Measurements from ENCODE around the gene CCDC170. TPM values are rescaled to one million over a fixed set of nuclear protein-coding genes. Genes with fewer than 3 reads are reported as not detected.

Gene CCDC170
- total RNA-seq, 1 donor from 2014 or later = 0.14 TPM

- Histone ChIP-seq H3K36me3 (ENCODE audit: insufficient read depth, low read length) (no peaks in the 10 kb centered on the region), H2AFZ (ENCODE audit: low read depth, low read length) (no peak overlapping the region), H4K20me1 (ENCODE audit: insufficient read depth, low read length) (no peaks in the 10 kb centered on the region), H3K4me3 (ENCODE audit: insufficient read depth, low read depth, low read length) (no peak overlapping the region), H3K27me3 (ENCODE audit: insufficient read depth, low read length) (no peaks in the 10 kb centered on the region), H3K9me3 (ENCODE audit: insufficient read depth, low read depth, low read length) (no peaks in the 10 kb centered on the region), H3K79me2 (ENCODE audit: insufficient read depth, low read length) (no peaks in the 10 kb centered on the region), H3K4me1 (ENCODE audit: insufficient read depth, low read length) (peaks cover 10% of the 10 kb centered on the region), H3K9ac (ENCODE audit: low read length) (no peak overlapping the region), H3K27ac (ENCODE audit: low read depth, low read length) (no peak overlapping the region), H3K4me2 (ENCODE audit: low read length) (no peak overlapping the region)
- Mint-ChIP-seq H3K4me1 (ENCODE audit: low read depth, unreplicated experiment) (peaks cover 2% of the 10 kb centered on the region), H3K9me3 (ENCODE audit: unreplicated experiment) (no peaks in the 10 kb centered on the region), H3K27me3 (ENCODE audit: low read depth, unreplicated experiment) (peaks cover 33% of the 10 kb centered on the region), H3K27ac (ENCODE audit: unreplicated experiment) (no peak overlapping the region), H3K36me3 (ENCODE audit: low read depth, unreplicated experiment) (no peaks in the 10 kb centered on the region), H3K4me3 (ENCODE audit: unreplicated experiment) (no peak overlapping the region)
- DNase-seq (ENCODE audit: low read depth) (no peak), FAIRE-seq (no peak)
- TF ChIP-seq CTCF (IDR thresholded peaks at IDR 0.05; ENCODE audit: insufficient read depth, low read depth, low read length) (no peak), EZH2 (IDR thresholded peaks at IDR 0.05; ENCODE audit: insufficient read depth, low read length) (no peak)
These were observed 2.8 kb upstream of the CCDC170 start for GRCh38 chr6:151490996-151491395.

- no peaks in the 10 kb centered on the region for H3K9me3 Mint-ChIP-seq (ENCODE audit: unreplicated experiment)
- FAIRE-seq = no peak
- H3K4me3 Mint-ChIP-seq (ENCODE audit: unreplicated experiment) = peak overlapping the region; percentile 84
- Histone ChIP-seq H3K79me2 (ENCODE audit: insufficient read depth, low read length) (no peaks in the 10 kb centered on the region), H2AFZ (ENCODE audit: low read depth, low read length) (peak overlapping the region; percentile 94), H3K9ac (ENCODE audit: low read length) (peak overlapping the region; percentile 78), H3K9me3 (ENCODE audit: insufficient read depth, low read depth, low read length) (no peaks in the 10 kb centered on the region), H3K36me3 (ENCODE audit: insufficient read depth, low read length) (no peaks in the 10 kb centered on the region), H3K4me1 (ENCODE audit: insufficient read depth, low read length) (peaks cover 10% of the 10 kb centered on the region), H3K27me3 (ENCODE audit: insufficient read depth, low read length) (no peaks in the 10 kb centered on the region), H3K27ac (ENCODE audit: low read depth, low read length) (no peak overlapping the region), H3K4me2 (ENCODE audit: low read length) (peak overlapping the region; percentile 98), H4K20me1 (ENCODE audit: insufficient read depth, low read length) (no peaks in the 10 kb centered on the region), H3K4me3 (ENCODE audit: insufficient read depth, low read depth, low read length) (peak overlapping the region; percentile 73)
- no peaks in the 10 kb centered on the region for H3K36me3 Mint-ChIP-seq (ENCODE audit: low read depth, unreplicated experiment)
- peak; percentile 5 for DNase-seq (ENCODE audit: low read depth)
- TF ChIP-seq EZH2 (IDR thresholded peaks at IDR 0.05; ENCODE audit: insufficient read depth, low read length) = no peak
- no peak for TF ChIP-seq CTCF (IDR thresholded peaks at IDR 0.05; ENCODE audit: insufficient read depth, low read depth, low read length)
- no peak overlapping the region for H3K27ac Mint-ChIP-seq (ENCODE audit: unreplicated experiment)
- H3K4me1 Mint-ChIP-seq (ENCODE audit: low read depth, unreplicated experiment) = peaks cover 2% of the 10 kb centered on the region
- peaks cover 36% of the 10 kb centered on the region for H3K27me3 Mint-ChIP-seq (ENCODE audit: low read depth, unreplicated experiment)
These were observed 535 bp upstream of the CCDC170 start for GRCh38 chr6:151493161-151493803.

GRCh38 chr6:151494235-151494935 is 568 bp downstream of the CCDC170 start:
- H3K27ac Mint-ChIP-seq (ENCODE audit: unreplicated experiment) = no peak overlapping the region
- H3K4me1 Mint-ChIP-seq (ENCODE audit: low read depth, unreplicated experiment) = peaks cover 2% of the 10 kb centered on the region
- peak; percentile 48 for DNase-seq (ENCODE audit: low read depth)
- Histone ChIP-seq H3K4me1 (ENCODE audit: insufficient read depth, low read length) (peaks cover 10% of the 10 kb centered on the region), H3K4me2 (ENCODE audit: low read length) (peak overlapping the region; percentile 98), H3K27me3 (ENCODE audit: insufficient read depth, low read length) (no peaks in the 10 kb centered on the region), H3K4me3 (ENCODE audit: insufficient read depth, low read depth, low read length) (peak overlapping the region; percentile 73), H3K9ac (ENCODE audit: low read length) (peak overlapping the region; percentile 78), H2AFZ (ENCODE audit: low read depth, low read length) (peak overlapping the region; percentile 94), H4K20me1 (ENCODE audit: insufficient read depth, low read length) (no peaks in the 10 kb centered on the region), H3K79me2 (ENCODE audit: insufficient read depth, low read length) (no peaks in the 10 kb centered on the region), H3K9me3 (ENCODE audit: insufficient read depth, low read depth, low read length) (no peaks in the 10 kb centered on the region), H3K36me3 (ENCODE audit: insufficient read depth, low read length) (no peaks in the 10 kb centered on the region), H3K27ac (ENCODE audit: low read depth, low read length) (no peak overlapping the region)
- H3K4me3 Mint-ChIP-seq (ENCODE audit: unreplicated experiment) = peak overlapping the region; percentile 81
- H3K36me3 Mint-ChIP-seq (ENCODE audit: low read depth, unreplicated experiment) = no peaks in the 10 kb centered on the region
- no peak for FAIRE-seq
- no peaks in the 10 kb centered on the region for H3K9me3 Mint-ChIP-seq (ENCODE audit: unreplicated experiment)
- TF ChIP-seq CTCF (IDR thresholded peaks at IDR 0.05; ENCODE audit: insufficient read depth, low read depth, low read length) (no peak), EZH2 (IDR thresholded peaks at IDR 0.05; ENCODE audit: insufficient read depth, low read length) (no peak)
- H3K27me3 Mint-ChIP-seq (ENCODE audit: low read depth, unreplicated experiment) = peaks cover 36% of the 10 kb centered on the region
